Measurements from ENCODE around the gene IMMP2L. TPM values are rescaled to one million over a fixed set of nuclear protein-coding genes. Genes with fewer than 3 reads are reported as not detected.

The IMMP2L gene
- total and polyA plus RNA-seq, 2 of the 4 experiments (the other 2 are of a cell fraction) = 5.8 to 9.3 TPM

GRCh38 chr7:110948280-110948679 is 614.0 kb downstream of the IMMP2L start:
- POLR2A ChIA-PET (ENCODE audit: unreplicated experiment) = no interaction called here
- dilution Hi-C loops (cut with HindIII; ENCODE audit: low sequenced_read_pairs, unreplicated experiment) = no loop called here

More at GRCh38 chr7:110948280-110948679, 614.0 kb downstream of the IMMP2L start:
- Histone ChIP-seq H2AFZ (replicated peaks; ENCODE audit: low read length, poor library complexity) (no peak overlapping the region), H3K9ac (ENCODE audit: low read depth, low read length) (no peak overlapping the region), H4K91ac (ENCODE audit: insufficient read depth, low read depth, low read length) (no peak overlapping the region), H3K9me1 (ENCODE audit: insufficient read depth, low read length) (no peaks in the 10 kb centered on the region), H4K5ac (ENCODE audit: low read depth, low read length) (no peak overlapping the region), H2BK120ac (ENCODE audit: low read depth, low read length) (no peak overlapping the region), H3K14ac (replicated peaks; ENCODE audit: low read depth, low read length) (no peak overlapping the region), H3K4me3 (ENCODE audit: insufficient read depth, low read depth, low read length) (no peak overlapping the region), H3K4me2 (ENCODE audit: low read depth, low read length) (no peak overlapping the region), H2BK5ac (ENCODE audit: low read depth, low read length, poor library complexity, severe bottlenecking) (no peak overlapping the region), H3K79me1 (ENCODE audit: low read depth in 1 of 2, low read length in 2 of 2) (no peaks in the 10 kb centered on the region), H3K36me3 (ENCODE audit: control insufficient read depth, insufficient read depth, low read length) (no peaks in the 10 kb centered on the region), H3K4me1 (ENCODE audit: control insufficient read depth, insufficient read depth, low read length) (peaks cover 6% of the 10 kb centered on the region), H3K9me3 (ENCODE audit: control insufficient read depth, insufficient read depth, low read length) (no peaks in the 10 kb centered on the region), H3K27ac (ENCODE audit: insufficient read depth, low read length) (no peak overlapping the region), H3K4ac (ENCODE audit: low read depth, low read length) (no peak overlapping the region), H4K8ac (ENCODE audit: low read depth in 2 of 2, low read length in 2 of 2) (no peak overlapping the region), H3K56ac (ENCODE audit: extremely low read depth, insufficient read depth, low read length) (no peak overlapping the region), H3K23ac (ENCODE audit: low read depth, low read length) (no peak overlapping the region), H3K18ac (ENCODE audit: low read depth, low read length) (no peak overlapping the region), H2BK20ac (ENCODE audit: low read depth, low read length) (no peak overlapping the region), H2BK15ac (ENCODE audit: low read depth, low read length) (no peak overlapping the region), H2AK5ac (ENCODE audit: low read depth, low read length) (no peak overlapping the region), H3K27me3 (ENCODE audit: control insufficient read depth, insufficient read depth, low read length) (no peaks in the 10 kb centered on the region), H4K20me1 (ENCODE audit: insufficient read depth, low read length) (no peaks in the 10 kb centered on the region), H2AK9ac (replicated peaks; ENCODE audit: low read depth, low read length, poor library complexity) (no peak overlapping the region)
- in situ Hi-C loops (cut with MboI; ENCODE audit: low sequenced_read_pairs) = no loop called here
- no peak for DNase-seq
- no peak for TF ChIP-seq MAZ (IDR thresholded peaks at IDR 0.05; ENCODE audit: borderline replicate concordance, low read depth, low read length)
- no peak for TF ChIP-seq MAFK (IDR thresholded peaks at IDR 0.05; ENCODE audit: low read depth, low read length)
- TF ChIP-seq CEBPB (IDR thresholded peaks at IDR 0.05; ENCODE audit: low read depth, low read length) = no peak
- TF ChIP-seq RCOR1 (IDR thresholded peaks at IDR 0.05; ENCODE audit: insufficient replicate concordance, low read length) = no peak
- TF ChIP-seq MXI1 (IDR thresholded peaks at IDR 0.05; ENCODE audit: borderline replicate concordance, low read depth, low read length) = no peak
- no peak for TF ChIP-seq USF2 (IDR thresholded peaks at IDR 0.05; ENCODE audit: low read depth, low read length)
- TF ChIP-seq CHD1 (IDR thresholded peaks at IDR 0.05; ENCODE audit: low read depth, low read length) = no peak
- TF ChIP-seq FOS (IDR thresholded peaks at IDR 0.05; ENCODE audit: low read depth, low read length) = no peak
- no peak for TF ChIP-seq RAD21 (IDR thresholded peaks at IDR 0.05; ENCODE audit: low read length)
- TF ChIP-seq SMC3 (IDR thresholded peaks at IDR 0.05; ENCODE audit: low read depth, low read length) = no peak
- TF ChIP-seq CTCF (conservative IDR thresholded peaks at IDR 0.05; ENCODE audit: low read depth, low read length) = no peak
- no peak for TF ChIP-seq POLR2A (IDR thresholded peaks at IDR 0.05; ENCODE audit: low read depth, low read length)
- ATAC-seq (ENCODE audit: low read depth) = no peak
- no TSS peak for BruUV-seq (replicated peaks)
- CTCF ChIA-PET = no interaction called here
- intact Hi-C loops (cut with micrococcal nuclease) = no loop called here
